HepG2 (cell line): ENCODE measurements around the gene DHX8. TPM values are rescaled to one million over a fixed set of nuclear protein-coding genes. Genes with fewer than 3 reads are reported as not detected.
A peak's percentile ranks its signal among the peaks of the same experiment; 100 is the strongest.

Experiments
- ATAC-seq: fragments of 200-7000 bp; cut with Tn5 transposase; 3 replicates; pipeline ENCODE4 v1.9.1; 2020; ENCODE audit warnings: mild to moderate bottlenecking, moderate library complexity
- BruUV-seq: library from RNA; stranded (reverse); fragments of 400-500 nt; replicated peaks from 2 replicates; lab custom pipeline; 2021; lab: Mats Ljungman, UMichigan
- CTCF ChIA-PET: fragments of 300-600 bp; formaldehyde crosslinking; extraction: SDS; loops from one replicate; lab custom pipeline; 2021; ENCODE audit warnings: low total read pairs, inconsistent platforms, low intra/inter-chr PET ratio; lab: Yijun Ruan, JAX
- POLR2A ChIA-PET: fragments of 350-600 bp; sonication (Branson Sonifier 250); formaldehyde crosslinking; loops from one replicate; lab custom pipeline; 2020; ENCODE audit warnings: antibody characterized with exemption, inconsistent platforms; lab: Yijun Ruan, JAX
- DNase-seq: peaks from one replicate; pipeline ENCODE4 v3.0.0-alpha.2; 2015; ENCODE audit warnings: low spot score
- FAIRE-seq: peaks from 3 replicates; lab custom pipeline; 2011; peaks lifted over from hg19 to GRCh38; lab: Jason Lieb, UNC
- H2AFZ ChIP-seq: one replicate; pipeline ENCODE4 v1.6.1; 2011; ENCODE audit warnings: low read length, inconsistent platforms
- H3K27ac ChIP-seq: fragments of 300-600 bp; 3 replicates; pipeline ENCODE4 v1.8.0; 2011; ENCODE audit warnings: mixed run types, mild to moderate bottlenecking, mixed read lengths, low read length, inconsistent platforms; ENCODE audit not compliant: insufficient read depth; ENCODE audit errors: extremely low read length
- H3K27me3 ChIP-seq, 2 experiments: fragments of 200-600 bp in 1 of 2; 2 replicates in 1 of 2; 3 replicates in 1 of 2; pipeline versions ENCODE4 v1.6.0 to v1.8.0; 2011; ENCODE audit warnings: low read length in 2 of 2, mild to moderate bottlenecking in 2 of 2, moderate library complexity in 2 of 2, inconsistent platforms in 1 of 2; ENCODE audit not compliant: insufficient read depth in 2 of 2, control insufficient read depth in 1 of 2
- H3K36me3 ChIP-seq, 2 experiments: fragments of 200-600 bp in 1 of 2; replicated peaks in 1 of 2; 2 replicates in 1 of 2; 3 replicates in 1 of 2; pipeline versions ENCODE4 v1.5.1 to v1.8.0; 2011; ENCODE audit warnings: low read length in 2 of 2, inconsistent platforms in 1 of 2; ENCODE audit not compliant: insufficient read depth in 2 of 2, control insufficient read depth in 1 of 2
- H3K4me1 ChIP-seq: 2 replicates; pipeline ENCODE4 v1.5.1; 2012; ENCODE audit warnings: low read length, inconsistent platforms; ENCODE audit not compliant: insufficient read depth
- H3K4me2 ChIP-seq: 2 replicates; pipeline ENCODE4 v1.6.0; 2011; ENCODE audit warnings: low read depth, low read length, inconsistent platforms
- H3K4me3 ChIP-seq, 3 experiments: fragments of 200-600 bp in 1 of 3; sonication (generic), shearing (Covaris generic) in 1 of 3; replicated peaks in 1 of 3; 2 replicates each; pipeline ENCODE4 v1.5.1; 2011 to 2016; ENCODE audit warnings: low read length in 3 of 3, inconsistent platforms in 2 of 3, low read depth in 2 of 3, mild to moderate bottlenecking in 2 of 3, control low read depth in 1 of 3, mixed read lengths in 1 of 3; ENCODE audit not compliant: insufficient read depth in 1 of 3
- H3K79me2 ChIP-seq: one replicate; pipeline ENCODE4 v1.6.1; 2011; ENCODE audit warnings: low read length, inconsistent platforms; ENCODE audit not compliant: insufficient read depth
- H3K9ac ChIP-seq: 2 replicates; pipeline ENCODE4 v1.6.0; 2011; ENCODE audit warnings: mild to moderate bottlenecking, low read depth, low read length, inconsistent platforms; ENCODE audit not compliant: insufficient read depth
- H3K9me3 ChIP-seq: 2 replicates; pipeline ENCODE4 v1.5.1; 2012; ENCODE audit warnings: mild to moderate bottlenecking, low read length
- H4K20me1 ChIP-seq: 2 replicates; pipeline ENCODE4 v1.6.0; 2011; ENCODE audit warnings: inconsistent platforms, mild to moderate bottlenecking, low read length, moderate library complexity; ENCODE audit not compliant: insufficient read depth
- DMAP1 ChIP-seq: IDR thresholded peaks from 2 replicates; pipeline ENCODE4 v1.6.1; 2016
- FLYWCH1 ChIP-seq: sonication (generic); formaldehyde crosslinking; IDR thresholded peaks from 2 replicates; pipeline ENCODE4 v1.8.1; 2023; ENCODE audit warnings: mild to moderate bottlenecking, missing genetic modification reagents
- KDM1A ChIP-seq: IDR thresholded peaks from 2 replicates; pipeline ENCODE4 v1.6.1; 2016; ENCODE audit warnings: missing compliant biosample characterization
- NFIB ChIP-seq: sonication (generic); formaldehyde crosslinking; IDR thresholded peaks from 2 replicates; pipeline ENCODE4 v1.9.0; 2021; ENCODE audit warnings: missing genetic modification reagents, mild to moderate bottlenecking, borderline replicate concordance
- TSC22D2 ChIP-seq: sonication (generic); formaldehyde crosslinking; IDR thresholded peaks from 2 replicates; pipeline ENCODE4 v1.5.1; 2020; ENCODE audit warnings: missing genetic modification reagents, mild to moderate bottlenecking, borderline replicate concordance
- ZNF841 ChIP-seq: sonication (generic); formaldehyde crosslinking; IDR thresholded peaks from 2 replicates; pipeline ENCODE4 v1.8.1; 2023; ENCODE audit warnings: missing genetic modification reagents, borderline replicate concordance
- WGBS: methylation state at CpG from one replicate; pipeline ENCODE4 v1.1.6; 2017; ENCODE audit warnings: low lambda C conversion rate; 5-methylcytosine and 5-hydroxymethylcytosine counted together
- in situ Hi-C: cut with HindIII; loops from 2 replicates; pipeline ENCODE4 v1.10.0; 2017; ENCODE audit warnings: low pct_unique_long_range_greater_than_20kb; ENCODE audit not compliant: extremely low pct_ligation_motif_present
- intact Hi-C: fragments of 100-400 bp; cut with micrococcal nuclease; formaldehyde crosslinking; loops from one replicate; pipeline ENCODE4 v1.10.0; 2022; ENCODE audit not compliant: unreplicated experiment
- polyA plus RNA-seq, 8 experiments: library from polyadenylated mRNA; depleted of rRNA in 3 of 8; stranded (reverse) in 7 of 8; unstranded in 1 of 8; fragments of >200 nt; fragmentation: Illumina TruSeq in 4 of 8; extraction: Trizol in 4 of 8; gene quantifications; 2 replicates each; pipeline versions ENCODE4 v1.2.1 to v1.2.3, GENCODE V29; 2011 to 2016; ENCODE audit warnings: low read depth in 4 of 8, missing spikeins in 1 of 8, mixed read lengths in 1 of 8; ENCODE audit not compliant: insufficient read depth in 1 of 8
- total RNA-seq, 5 experiments: library from RNA; depleted of rRNA; stranded (reverse); fragments of >200 nt; fragmentation: Illumina TruSeq; extraction: Trizol; gene quantifications; 2 replicates each; pipeline ENCODE4 v1.2.3, GENCODE V29; 2016; ENCODE audit warnings: low read depth in 1 of 5
- TF ChIP-seq, protein P1 (sequence below): sonication (generic); formaldehyde crosslinking; IDR thresholded peaks from 2 replicates; pipeline ENCODE4 v1.4.0; 2020; ENCODE audit warnings: missing genetic modification reagents, borderline replicate concordance

DHX8 gene
- total and polyA plus RNA-seq, 2 of the 13 experiments (the other 11 are each of a cell fraction or from before 2014, with no cell fraction given) = 24.8 to 48.9 TPM

- Histone ChIP-seq H3K4me1 (peaks cover 96% of the 10 kb centered on the region), H3K4me3 (no peak overlapping the region), H3K9me3 (no peaks in the 10 kb centered on the region), H3K79me2 (no peaks in the 10 kb centered on the region), H3K4me2 (peak overlapping the region; percentile 3; the same call in 1 of the 2 replicates), H2AFZ (no peak overlapping the region), H3K9ac (0 out of 2 replicates have a peak overlapping the region, but pooled peaks have one; percentile 4), H3K27me3 (no peaks in the 10 kb centered on the region), H3K36me3 (no peaks in the 10 kb centered on the region), H4K20me1 (no peaks in the 10 kb centered on the region), H3K27ac (peak overlapping the region; percentile 72)
- ChIA-PET POLR2A (interaction anchor here (1.0 to 28.7 kb wide), 4 partner anchors 8 to 22 kb away, joined by 8 to 1546 read pairs (median 26); partner anchors contain the start of gene ETV4), CTCF (no interaction called here)
- ATAC-seq = no peak
- BruUV-seq = no TSS peak
- no peak for FAIRE-seq
- in situ Hi-C loops = no loop called here
- no peak for DNase-seq
- intact Hi-C loops = no loop called here
- 94% methylated on average over 6 of the region's 6 CpGs for WGBS
- TF ChIP-seq FLYWCH1 (no peak), NFIB (no peak), DMAP1 (CRISPR knock-in tag) (no peak), ZNF841 (CRISPR knock-in tag) (no peak), KDM1A (CRISPR knock-in tag) (no peak), TSC22D2 (CRISPR knock-in tag) (no peak)
- TF ChIP-seq, protein P1, sequence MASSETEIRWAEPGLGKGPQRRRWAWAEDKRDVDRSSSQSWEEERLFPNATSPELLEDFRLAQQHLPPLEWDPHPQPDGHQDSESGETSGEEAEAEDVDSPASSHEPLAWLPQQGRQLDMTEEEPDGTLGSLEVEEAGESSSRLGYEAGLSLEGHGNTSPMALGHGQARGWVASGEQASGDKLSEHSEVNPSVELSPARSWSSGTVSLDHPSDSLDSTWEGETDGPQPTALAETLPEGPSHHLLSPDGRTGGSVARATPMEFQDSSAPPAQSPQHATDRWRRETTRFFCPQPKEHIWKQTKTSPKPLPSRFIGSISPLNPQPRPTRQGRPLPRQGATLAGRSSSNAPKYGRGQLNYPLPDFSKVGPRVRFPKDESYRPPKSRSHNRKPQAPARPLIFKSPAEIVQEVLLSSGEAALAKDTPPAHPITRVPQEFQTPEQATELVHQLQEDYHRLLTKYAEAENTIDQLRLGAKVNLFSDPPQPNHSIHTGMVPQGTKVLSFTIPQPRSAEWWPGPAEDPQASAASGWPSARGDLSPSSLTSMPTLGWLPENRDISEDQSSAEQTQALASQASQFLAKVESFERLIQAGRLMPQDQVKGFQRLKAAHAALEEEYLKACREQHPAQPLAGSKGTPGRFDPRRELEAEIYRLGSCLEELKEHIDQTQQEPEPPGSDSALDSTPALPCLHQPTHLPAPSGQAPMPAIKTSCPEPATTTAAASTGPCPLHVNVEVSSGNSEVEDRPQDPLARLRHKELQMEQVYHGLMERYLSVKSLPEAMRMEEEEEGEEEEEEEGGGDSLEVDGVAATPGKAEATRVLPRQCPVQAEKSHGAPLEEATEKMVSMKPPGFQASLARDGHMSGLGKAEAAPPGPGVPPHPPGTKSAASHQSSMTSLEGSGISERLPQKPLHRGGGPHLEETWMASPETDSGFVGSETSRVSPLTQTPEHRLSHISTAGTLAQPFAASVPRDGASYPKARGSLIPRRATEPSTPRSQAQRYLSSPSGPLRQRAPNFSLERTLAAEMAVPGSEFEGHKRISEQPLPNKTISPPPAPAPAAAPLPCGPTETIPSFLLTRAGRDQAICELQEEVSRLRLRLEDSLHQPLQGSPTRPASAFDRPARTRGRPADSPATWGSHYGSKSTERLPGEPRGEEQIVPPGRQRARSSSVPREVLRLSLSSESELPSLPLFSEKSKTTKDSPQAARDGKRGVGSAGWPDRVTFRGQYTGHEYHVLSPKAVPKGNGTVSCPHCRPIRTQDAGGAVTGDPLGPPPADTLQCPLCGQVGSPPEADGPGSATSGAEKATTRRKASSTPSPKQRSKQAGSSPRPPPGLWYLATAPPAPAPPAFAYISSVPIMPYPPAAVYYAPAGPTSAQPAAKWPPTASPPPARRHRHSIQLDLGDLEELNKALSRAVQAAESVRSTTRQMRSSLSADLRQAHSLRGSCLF (CRISPR knock-in tag) = no peak
Measured at GRCh38 chr17:43554857-43555256, 71.1 kb downstream of the DHX8 start.
